WTC11 (cell line): Measurements from ENCODE around the gene SYPL1.

Experiments
- SP1 ChIP-seq: sonication (generic); formaldehyde crosslinking; conservative IDR thresholded peaks from 2 replicates; pipeline ENCODE4 v1.8.1; 2022; ENCODE audit warnings: missing genetic modification reagents
- TEAD4 ChIP-seq: sonication (generic); formaldehyde crosslinking; IDR thresholded peaks from 2 replicates; pipeline ENCODE4 v1.8.0; 2022; ENCODE audit warnings: mild to moderate bottlenecking, missing genetic modification reagents
- ZNF416 ChIP-seq: fragments of 250-450 bp; sonication (Bioruptor Pico); IDR thresholded peaks from 2 replicates; pipeline ENCODE4 v1.9.0; 2021; ENCODE audit warnings: mild to moderate bottlenecking, inconsistent platforms
- TF ChIP-seq, protein P1 (sequence below): fragments of 200-600 bp; IDR thresholded peaks from 2 replicates; pipeline ENCODE4 v1.8.0; 2022; ENCODE audit warnings: antibody characterized with exemption
- TF ChIP-seq, protein P2 (sequence below): sonication (generic); formaldehyde crosslinking; IDR thresholded peaks from 2 replicates; pipeline ENCODE4 v1.8.0; 2022; ENCODE audit warnings: mild to moderate bottlenecking, missing genetic modification reagents
- TF ChIP-seq, protein P3 (sequence below): sonication (generic); formaldehyde crosslinking; IDR thresholded peaks from 2 replicates; pipeline ENCODE4 v1.8.0; 2022; ENCODE audit warnings: missing genetic modification reagents
- TF ChIP-seq, protein P4 (sequence below): sonication (generic); formaldehyde crosslinking; IDR thresholded peaks from 2 replicates; pipeline ENCODE4 v1.8.1; 2022; ENCODE audit warnings: low read depth, mild to moderate bottlenecking, moderate library complexity, missing genetic modification reagents, borderline replicate concordance

DNA sequence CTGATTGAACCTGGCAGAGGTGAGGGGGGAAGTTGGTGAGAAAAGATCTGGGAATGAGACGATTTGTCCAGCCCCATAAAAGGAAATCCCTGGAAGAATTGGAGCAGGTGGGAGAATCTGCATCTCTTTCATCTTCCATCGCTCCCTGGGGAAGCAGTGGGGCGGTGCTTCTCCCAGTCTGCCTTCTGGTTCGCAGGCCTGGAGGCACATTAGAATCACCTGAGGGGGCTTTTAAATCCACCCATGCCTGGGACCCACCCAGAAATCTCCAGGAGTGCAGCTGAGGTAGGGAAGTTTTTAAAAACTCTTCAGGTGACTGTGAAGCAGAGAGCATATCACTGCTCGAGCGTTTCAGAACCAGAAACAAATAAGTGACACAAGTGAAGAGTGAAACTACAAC is 26.7 kb upstream of the SYPL1 start:
- TF ChIP-seq, protein P1, sequence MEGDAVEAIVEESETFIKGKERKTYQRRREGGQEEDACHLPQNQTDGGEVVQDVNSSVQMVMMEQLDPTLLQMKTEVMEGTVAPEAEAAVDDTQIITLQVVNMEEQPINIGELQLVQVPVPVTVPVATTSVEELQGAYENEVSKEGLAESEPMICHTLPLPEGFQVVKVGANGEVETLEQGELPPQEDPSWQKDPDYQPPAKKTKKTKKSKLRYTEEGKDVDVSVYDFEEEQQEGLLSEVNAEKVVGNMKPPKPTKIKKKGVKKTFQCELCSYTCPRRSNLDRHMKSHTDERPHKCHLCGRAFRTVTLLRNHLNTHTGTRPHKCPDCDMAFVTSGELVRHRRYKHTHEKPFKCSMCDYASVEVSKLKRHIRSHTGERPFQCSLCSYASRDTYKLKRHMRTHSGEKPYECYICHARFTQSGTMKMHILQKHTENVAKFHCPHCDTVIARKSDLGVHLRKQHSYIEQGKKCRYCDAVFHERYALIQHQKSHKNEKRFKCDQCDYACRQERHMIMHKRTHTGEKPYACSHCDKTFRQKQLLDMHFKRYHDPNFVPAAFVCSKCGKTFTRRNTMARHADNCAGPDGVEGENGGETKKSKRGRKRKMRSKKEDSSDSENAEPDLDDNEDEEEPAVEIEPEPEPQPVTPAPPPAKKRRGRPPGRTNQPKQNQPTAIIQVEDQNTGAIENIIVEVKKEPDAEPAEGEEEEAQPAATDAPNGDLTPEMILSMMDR: no peak
- no peak for TF ChIP-seq SP1 (CRISPR knock-in tag)
- no peak for TF ChIP-seq ZNF416
- TF ChIP-seq, protein P2, sequence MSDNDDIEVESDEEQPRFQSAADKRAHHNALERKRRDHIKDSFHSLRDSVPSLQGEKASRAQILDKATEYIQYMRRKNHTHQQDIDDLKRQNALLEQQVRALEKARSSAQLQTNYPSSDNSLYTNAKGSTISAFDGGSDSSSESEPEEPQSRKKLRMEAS (CRISPR knock-in tag): no peak
- TF ChIP-seq TEAD4: no peak
- TF ChIP-seq, protein P3, sequence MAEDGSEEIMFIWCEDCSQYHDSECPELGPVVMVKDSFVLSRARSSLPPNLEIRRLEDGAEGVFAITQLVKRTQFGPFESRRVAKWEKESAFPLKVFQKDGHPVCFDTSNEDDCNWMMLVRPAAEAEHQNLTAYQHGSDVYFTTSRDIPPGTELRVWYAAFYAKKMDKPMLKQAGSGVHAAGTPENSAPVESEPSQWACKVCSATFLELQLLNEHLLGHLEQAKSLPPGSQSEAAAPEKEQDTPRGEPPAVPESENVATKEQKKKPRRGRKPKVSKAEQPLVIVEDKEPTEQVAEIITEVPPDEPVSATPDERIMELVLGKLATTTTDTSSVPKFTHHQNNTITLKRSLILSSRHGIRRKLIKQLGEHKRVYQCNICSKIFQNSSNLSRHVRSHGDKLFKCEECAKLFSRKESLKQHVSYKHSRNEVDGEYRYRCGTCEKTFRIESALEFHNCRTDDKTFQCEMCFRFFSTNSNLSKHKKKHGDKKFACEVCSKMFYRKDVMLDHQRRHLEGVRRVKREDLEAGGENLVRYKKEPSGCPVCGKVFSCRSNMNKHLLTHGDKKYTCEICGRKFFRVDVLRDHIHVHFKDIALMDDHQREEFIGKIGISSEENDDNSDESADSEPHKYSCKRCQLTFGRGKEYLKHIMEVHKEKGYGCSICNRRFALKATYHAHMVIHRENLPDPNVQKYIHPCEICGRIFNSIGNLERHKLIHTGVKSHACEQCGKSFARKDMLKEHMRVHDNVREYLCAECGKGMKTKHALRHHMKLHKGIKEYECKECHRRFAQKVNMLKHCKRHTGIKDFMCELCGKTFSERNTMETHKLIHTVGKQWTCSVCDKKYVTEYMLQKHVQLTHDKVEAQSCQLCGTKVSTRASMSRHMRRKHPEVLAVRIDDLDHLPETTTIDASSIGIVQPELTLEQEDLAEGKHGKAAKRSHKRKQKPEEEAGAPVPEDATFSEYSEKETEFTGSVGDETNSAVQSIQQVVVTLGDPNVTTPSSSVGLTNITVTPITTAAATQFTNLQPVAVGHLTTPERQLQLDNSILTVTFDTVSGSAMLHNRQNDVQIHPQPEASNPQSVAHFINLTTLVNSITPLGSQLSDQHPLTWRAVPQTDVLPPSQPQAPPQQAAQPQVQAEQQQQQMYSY: no peak
- TF ChIP-seq, protein P4, sequence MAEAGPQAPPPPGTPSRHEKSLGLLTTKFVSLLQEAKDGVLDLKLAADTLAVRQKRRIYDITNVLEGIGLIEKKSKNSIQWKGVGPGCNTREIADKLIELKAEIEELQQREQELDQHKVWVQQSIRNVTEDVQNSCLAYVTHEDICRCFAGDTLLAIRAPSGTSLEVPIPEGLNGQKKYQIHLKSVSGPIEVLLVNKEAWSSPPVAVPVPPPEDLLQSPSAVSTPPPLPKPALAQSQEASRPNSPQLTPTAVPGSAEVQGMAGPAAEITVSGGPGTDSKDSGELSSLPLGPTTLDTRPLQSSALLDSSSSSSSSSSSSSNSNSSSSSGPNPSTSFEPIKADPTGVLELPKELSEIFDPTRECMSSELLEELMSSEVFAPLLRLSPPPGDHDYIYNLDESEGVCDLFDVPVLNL (CRISPR knock-in tag): no peak
